HepG2 (cell line): ENCODE measurements around the gene NOTCH3. TPM values are rescaled to one million over a fixed set of nuclear protein-coding genes. Genes with fewer than 3 reads are reported as not detected.

Experiments
- CCDC6 ChIP-seq: sonication (generic); formaldehyde crosslinking; IDR thresholded peaks from 2 replicates; pipeline ENCODE4 v1.8.1; 2022; ENCODE audit warnings: mild to moderate bottlenecking, missing genetic modification reagents, moderate library complexity
- KDM3A ChIP-seq: IDR thresholded peaks from 2 replicates; pipeline ENCODE4 v1.6.1; 2018; ENCODE audit warnings: low read depth, missing compliant biosample characterization
- SYNCRIP ChIP-seq: fragments of 200-400 bp; formaldehyde crosslinking; IDR thresholded peaks from 2 replicates; pipeline ENCODE4 v1.6.1; 2018; ENCODE audit warnings: mild to moderate bottlenecking, low read depth, low read length; ENCODE audit not compliant: insufficient read depth
- TMF1 ChIP-seq: sonication (generic); formaldehyde crosslinking; IDR thresholded peaks from 2 replicates; pipeline ENCODE4 v1.8.1; 2022; ENCODE audit warnings: low read depth, missing genetic modification reagents
- ZNF556 ChIP-seq: sonication (generic); formaldehyde crosslinking; IDR thresholded peaks from 2 replicates; pipeline ENCODE4 v1.4.0; 2020; ENCODE audit warnings: mild to moderate bottlenecking, missing genetic modification reagents, borderline replicate concordance
- ZNF598 ChIP-seq: sonication (generic); formaldehyde crosslinking; IDR thresholded peaks from 2 replicates; pipeline ENCODE4 v1.5.1; 2020; ENCODE audit warnings: mild to moderate bottlenecking, missing genetic modification reagents, borderline replicate concordance
- polyA plus RNA-seq, 8 experiments: library from polyadenylated mRNA; depleted of rRNA in 3 of 8; stranded (reverse) in 7 of 8; unstranded in 1 of 8; fragments of >200 nt; fragmentation: Illumina TruSeq in 4 of 8; extraction: Trizol in 4 of 8; gene quantifications; 2 replicates each; pipeline versions ENCODE4 v1.2.1 to v1.2.3, GENCODE V29; 2011 to 2016; ENCODE audit warnings: low read depth in 4 of 8, missing spikeins in 1 of 8, mixed read lengths in 1 of 8; ENCODE audit not compliant: insufficient read depth in 1 of 8
- total RNA-seq, 5 experiments: library from RNA; depleted of rRNA; stranded (reverse); fragments of >200 nt; fragmentation: Illumina TruSeq; extraction: Trizol; gene quantifications; 2 replicates each; pipeline ENCODE4 v1.2.3, GENCODE V29; 2016; ENCODE audit warnings: low read depth in 1 of 5
- TF ChIP-seq, protein P1 (sequence below): IDR thresholded peaks from 2 replicates; pipeline ENCODE4 v1.6.1; 2016
- TF ChIP-seq, protein P2 (sequence below): sonication (generic); formaldehyde crosslinking; IDR thresholded peaks from 2 replicates; pipeline ENCODE4 v1.8.0; 2022; ENCODE audit warnings: mild to moderate bottlenecking, missing genetic modification reagents
- TF ChIP-seq, protein P3 (sequence below): sonication (generic); formaldehyde crosslinking; IDR thresholded peaks from 2 replicates; pipeline ENCODE4 v1.5.0; 2020; ENCODE audit warnings: missing genetic modification reagents
- TF ChIP-seq, protein P4 (sequence below): sonication (generic); formaldehyde crosslinking; IDR thresholded peaks from 2 replicates; pipeline ENCODE4 v1.5.1; 2020; ENCODE audit warnings: mild to moderate bottlenecking, missing genetic modification reagents, moderate library complexity
- TF ChIP-seq, protein P5 (sequence below): sonication (generic); formaldehyde crosslinking; IDR thresholded peaks from 2 replicates; pipeline ENCODE4 v1.4.0; 2020; ENCODE audit warnings: mild to moderate bottlenecking, missing genetic modification reagents
- TF ChIP-seq, protein P6 (sequence below): sonication (generic); formaldehyde crosslinking; conservative IDR thresholded peaks from 2 replicates; pipeline ENCODE4 v1.8.1; 2023; ENCODE audit warnings: missing genetic modification reagents
- TF ChIP-seq, protein P7 (sequence below): sonication (generic); formaldehyde crosslinking; IDR thresholded peaks from 2 replicates; pipeline ENCODE4 v1.4.0; 2020; ENCODE audit warnings: missing genetic modification reagents

Gene NOTCH3
- total and polyA plus RNA-seq, 2 of the 13 experiments (the other 11 are each of a cell fraction or from before 2014, with no cell fraction given): 0.09 to 0.28 TPM

DNA sequence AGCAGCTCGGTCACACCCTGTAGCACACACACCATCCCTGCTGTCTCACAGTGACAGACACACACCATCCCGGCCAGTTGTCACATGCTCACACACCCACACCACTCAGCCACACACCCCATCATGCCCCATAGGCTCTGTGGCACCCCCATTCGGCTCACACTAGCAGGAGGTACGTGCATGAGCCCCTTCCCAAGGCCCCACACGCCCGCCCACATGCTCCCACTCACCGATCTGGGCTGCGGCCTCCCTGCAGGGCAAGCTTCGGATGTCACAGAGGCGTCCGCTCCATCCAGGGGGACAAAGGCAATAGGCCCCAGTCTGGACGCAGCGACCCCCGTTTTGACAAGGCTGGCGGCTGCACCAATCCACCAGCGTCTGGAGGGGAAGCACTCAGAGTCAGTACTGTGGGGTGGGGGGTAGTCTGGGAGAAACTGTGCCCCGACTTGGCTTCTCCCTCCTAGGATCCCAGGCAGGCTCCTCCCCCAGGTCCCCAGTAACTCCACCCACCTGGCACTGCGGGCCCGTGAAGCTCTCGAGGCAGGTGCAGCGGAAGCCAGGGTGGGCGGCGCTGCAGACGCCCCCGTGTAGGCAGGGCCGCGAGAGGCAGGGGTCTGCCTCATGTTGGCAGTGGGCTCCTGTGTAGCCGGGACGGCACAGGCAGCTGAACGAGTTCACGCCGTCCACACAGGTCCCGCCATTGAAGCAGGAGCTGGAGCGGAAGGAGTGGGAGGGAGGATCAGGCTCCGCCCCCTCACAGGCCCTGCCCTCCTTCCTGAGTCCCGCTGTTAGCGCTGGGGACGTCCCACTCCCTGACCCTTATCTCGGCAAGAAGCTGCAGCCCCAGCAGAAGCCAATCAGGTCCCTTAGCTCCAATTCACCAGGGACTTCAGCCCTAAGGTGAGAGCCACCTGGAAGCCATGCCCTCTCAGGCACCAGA, 20.1 kb downstream of the NOTCH3 start (continued):
- TF ChIP-seq, protein P1, sequence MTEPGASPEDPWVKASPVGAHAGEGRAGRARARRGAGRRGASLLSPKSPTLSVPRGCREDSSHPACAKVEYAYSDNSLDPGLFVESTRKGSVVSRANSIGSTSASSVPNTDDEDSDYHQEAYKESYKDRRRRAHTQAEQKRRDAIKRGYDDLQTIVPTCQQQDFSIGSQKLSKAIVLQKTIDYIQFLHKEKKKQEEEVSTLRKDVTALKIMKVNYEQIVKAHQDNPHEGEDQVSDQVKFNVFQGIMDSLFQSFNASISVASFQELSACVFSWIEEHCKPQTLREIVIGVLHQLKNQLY (CRISPR knock-in tag): no peak
- TF ChIP-seq ZNF598 (CRISPR knock-in tag): no peak; the same call in 1 of the 2 replicates
- TF ChIP-seq, protein P2, sequence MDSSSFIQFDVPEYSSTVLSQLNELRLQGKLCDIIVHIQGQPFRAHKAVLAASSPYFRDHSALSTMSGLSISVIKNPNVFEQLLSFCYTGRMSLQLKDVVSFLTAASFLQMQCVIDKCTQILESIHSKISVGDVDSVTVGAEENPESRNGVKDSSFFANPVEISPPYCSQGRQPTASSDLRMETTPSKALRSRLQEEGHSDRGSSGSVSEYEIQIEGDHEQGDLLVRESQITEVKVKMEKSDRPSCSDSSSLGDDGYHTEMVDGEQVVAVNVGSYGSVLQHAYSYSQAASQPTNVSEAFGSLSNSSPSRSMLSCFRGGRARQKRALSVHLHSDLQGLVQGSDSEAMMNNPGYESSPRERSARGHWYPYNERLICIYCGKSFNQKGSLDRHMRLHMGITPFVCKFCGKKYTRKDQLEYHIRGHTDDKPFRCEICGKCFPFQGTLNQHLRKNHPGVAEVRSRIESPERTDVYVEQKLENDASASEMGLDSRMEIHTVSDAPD (CRISPR knock-in tag): no peak
- TF ChIP-seq, protein P3, sequence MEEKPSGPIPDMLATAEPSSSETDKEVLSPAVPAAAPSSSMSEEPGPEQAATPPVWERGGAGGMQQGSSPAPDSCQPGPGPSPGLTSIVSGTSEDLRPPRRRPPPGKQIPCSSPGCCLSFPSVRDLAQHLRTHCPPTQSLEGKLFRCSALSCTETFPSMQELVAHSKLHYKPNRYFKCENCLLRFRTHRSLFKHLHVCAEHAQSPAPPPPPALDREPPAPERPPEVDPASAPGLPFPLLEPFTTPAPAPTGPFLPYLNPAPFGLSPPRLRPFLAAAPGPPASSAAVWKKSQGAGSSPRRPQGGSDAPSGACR (CRISPR knock-in tag): no peak
- no peak for TF ChIP-seq KDM3A (CRISPR knock-in tag)
- TF ChIP-seq ZNF556 (CRISPR knock-in tag): no peak; the same call in 1 of the 2 replicates
- TF ChIP-seq, protein P4, sequence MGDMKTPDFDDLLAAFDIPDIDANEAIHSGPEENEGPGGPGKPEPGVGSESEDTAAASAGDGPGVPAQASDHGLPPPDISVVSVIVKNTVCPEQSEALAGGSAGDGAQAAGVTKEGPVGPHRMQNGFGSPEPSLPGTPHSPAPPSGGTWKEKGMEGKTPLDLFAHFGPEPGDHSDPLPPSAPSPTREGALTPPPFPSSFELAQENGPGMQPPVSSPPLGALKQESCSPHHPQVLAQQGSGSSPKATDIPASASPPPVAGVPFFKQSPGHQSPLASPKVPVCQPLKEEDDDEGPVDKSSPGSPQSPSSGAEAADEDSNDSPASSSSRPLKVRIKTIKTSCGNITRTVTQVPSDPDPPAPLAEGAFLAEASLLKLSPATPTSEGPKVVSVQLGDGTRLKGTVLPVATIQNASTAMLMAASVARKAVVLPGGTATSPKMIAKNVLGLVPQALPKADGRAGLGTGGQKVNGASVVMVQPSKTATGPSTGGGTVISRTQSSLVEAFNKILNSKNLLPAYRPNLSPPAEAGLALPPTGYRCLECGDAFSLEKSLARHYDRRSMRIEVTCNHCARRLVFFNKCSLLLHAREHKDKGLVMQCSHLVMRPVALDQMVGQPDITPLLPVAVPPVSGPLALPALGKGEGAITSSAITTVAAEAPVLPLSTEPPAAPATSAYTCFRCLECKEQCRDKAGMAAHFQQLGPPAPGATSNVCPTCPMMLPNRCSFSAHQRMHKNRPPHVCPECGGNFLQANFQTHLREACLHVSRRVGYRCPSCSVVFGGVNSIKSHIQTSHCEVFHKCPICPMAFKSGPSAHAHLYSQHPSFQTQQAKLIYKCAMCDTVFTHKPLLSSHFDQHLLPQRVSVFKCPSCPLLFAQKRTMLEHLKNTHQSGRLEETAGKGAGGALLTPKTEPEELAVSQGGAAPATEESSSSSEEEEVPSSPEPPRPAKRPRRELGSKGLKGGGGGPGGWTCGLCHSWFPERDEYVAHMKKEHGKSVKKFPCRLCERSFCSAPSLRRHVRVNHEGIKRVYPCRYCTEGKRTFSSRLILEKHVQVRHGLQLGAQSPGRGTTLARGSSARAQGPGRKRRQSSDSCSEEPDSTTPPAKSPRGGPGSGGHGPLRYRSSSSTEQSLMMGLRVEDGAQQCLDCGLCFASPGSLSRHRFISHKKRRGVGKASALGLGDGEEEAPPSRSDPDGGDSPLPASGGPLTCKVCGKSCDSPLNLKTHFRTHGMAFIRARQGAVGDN (CRISPR knock-in tag): peak; percentile 84
- no peak for TF ChIP-seq CCDC6 (CRISPR knock-in tag)
- TF ChIP-seq, protein P5, sequence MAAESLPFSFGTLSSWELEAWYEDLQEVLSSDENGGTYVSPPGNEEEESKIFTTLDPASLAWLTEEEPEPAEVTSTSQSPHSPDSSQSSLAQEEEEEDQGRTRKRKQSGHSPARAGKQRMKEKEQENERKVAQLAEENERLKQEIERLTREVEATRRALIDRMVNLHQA (CRISPR knock-in tag): no peak
- TF ChIP-seq SYNCRIP: no peak
- TF ChIP-seq, protein P6, sequence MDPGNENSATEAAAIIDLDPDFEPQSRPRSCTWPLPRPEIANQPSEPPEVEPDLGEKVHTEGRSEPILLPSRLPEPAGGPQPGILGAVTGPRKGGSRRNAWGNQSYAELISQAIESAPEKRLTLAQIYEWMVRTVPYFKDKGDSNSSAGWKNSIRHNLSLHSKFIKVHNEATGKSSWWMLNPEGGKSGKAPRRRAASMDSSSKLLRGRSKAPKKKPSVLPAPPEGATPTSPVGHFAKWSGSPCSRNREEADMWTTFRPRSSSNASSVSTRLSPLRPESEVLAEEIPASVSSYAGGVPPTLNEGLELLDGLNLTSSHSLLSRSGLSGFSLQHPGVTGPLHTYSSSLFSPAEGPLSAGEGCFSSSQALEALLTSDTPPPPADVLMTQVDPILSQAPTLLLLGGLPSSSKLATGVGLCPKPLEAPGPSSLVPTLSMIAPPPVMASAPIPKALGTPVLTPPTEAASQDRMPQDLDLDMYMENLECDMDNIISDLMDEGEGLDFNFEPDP (CRISPR knock-in tag): no peak
- TF ChIP-seq TMF1: no peak
- TF ChIP-seq, protein P7, sequence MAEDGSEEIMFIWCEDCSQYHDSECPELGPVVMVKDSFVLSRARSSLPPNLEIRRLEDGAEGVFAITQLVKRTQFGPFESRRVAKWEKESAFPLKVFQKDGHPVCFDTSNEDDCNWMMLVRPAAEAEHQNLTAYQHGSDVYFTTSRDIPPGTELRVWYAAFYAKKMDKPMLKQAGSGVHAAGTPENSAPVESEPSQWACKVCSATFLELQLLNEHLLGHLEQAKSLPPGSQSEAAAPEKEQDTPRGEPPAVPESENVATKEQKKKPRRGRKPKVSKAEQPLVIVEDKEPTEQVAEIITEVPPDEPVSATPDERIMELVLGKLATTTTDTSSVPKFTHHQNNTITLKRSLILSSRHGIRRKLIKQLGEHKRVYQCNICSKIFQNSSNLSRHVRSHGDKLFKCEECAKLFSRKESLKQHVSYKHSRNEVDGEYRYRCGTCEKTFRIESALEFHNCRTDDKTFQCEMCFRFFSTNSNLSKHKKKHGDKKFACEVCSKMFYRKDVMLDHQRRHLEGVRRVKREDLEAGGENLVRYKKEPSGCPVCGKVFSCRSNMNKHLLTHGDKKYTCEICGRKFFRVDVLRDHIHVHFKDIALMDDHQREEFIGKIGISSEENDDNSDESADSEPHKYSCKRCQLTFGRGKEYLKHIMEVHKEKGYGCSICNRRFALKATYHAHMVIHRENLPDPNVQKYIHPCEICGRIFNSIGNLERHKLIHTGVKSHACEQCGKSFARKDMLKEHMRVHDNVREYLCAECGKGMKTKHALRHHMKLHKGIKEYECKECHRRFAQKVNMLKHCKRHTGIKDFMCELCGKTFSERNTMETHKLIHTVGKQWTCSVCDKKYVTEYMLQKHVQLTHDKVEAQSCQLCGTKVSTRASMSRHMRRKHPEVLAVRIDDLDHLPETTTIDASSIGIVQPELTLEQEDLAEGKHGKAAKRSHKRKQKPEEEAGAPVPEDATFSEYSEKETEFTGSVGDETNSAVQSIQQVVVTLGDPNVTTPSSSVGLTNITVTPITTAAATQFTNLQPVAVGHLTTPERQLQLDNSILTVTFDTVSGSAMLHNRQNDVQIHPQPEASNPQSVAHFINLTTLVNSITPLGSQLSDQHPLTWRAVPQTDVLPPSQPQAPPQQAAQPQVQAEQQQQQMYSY (CRISPR knock-in tag): no peak
